Measurements from ENCODE around the gene DPY19L2.
"Not testable (repeated sequence)": the region's sequence is repeated elsewhere in the genome, so short reads cannot be mapped to it uniquely, and the experiment has no call there.

The DPY19L2 gene

DNA sequence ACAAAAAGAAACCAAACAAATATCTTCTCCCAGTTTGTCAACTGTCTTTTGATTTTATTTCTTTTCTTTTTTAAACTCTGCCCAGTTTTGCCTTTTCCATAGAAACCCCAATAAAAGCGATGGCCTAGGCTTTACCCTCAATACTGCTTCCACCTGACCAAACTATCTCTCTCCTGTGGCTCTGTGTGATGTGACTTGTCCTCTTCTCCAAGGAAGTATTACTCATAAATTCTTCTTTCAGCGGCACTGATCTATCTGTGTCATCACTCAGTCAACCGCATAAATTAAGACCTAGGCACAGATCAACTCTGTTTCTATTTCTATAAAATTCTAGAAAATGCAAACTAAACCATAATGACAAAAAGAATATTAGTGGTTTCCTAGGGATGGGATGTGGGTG is 9.8 kb downstream of the DPY19L2 start:
- not testable (repeated sequence) for DNase-seq

DNA sequence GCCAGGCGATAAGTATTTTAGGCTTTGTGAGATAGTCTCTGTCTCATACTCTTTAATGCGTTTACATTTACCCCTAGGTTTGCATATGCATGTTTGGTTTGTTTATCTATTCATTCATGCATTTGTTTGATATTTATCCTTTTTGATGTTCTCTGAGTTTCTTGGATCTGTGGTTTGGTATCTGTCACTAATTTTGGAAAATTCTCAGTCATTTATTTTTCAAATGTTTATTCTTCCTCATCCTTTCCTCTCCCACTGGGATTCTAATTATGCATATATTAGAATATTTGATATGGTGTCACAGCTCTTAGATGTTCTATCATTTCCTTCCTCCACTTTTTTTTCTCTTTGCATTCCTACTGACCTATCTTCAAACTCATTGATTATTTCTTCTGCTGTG is 11.9 kb downstream of the DPY19L2 start:
- not testable (repeated sequence) for DNase-seq

DNA sequence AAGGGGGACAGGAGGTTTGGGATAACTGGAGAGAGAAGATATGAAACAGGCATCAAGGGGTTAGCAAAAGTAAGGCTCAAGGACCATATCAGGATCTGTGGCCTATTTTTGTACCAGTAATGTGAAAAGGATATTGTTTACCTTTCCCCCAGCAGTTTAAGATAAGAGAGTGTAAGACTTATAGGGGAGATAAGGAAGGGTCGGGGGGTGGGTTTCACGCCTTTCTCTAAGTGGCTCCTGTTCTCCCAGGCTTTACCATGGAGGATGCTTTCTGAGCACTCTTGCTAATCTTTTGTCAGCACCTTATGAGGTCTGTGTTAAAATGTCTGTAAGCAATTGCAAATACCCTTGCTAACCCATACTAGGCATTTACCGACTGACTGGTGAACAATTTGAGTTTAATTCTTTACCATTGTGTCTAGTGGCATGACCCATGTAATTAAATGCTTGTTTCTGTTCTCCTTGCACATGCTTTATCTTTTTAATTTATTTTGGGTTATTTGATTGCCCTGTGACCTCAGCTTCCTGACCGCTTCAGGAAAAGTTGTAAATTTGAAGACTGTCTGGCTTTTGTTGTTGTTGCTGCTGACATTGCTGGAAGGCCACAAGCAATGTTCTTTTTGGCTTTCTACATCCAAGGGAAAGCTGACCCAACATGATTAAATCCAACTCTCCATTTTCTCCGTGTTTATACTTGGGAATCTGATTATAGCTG is 12.6 kb downstream of the DPY19L2 start:
- DNase-seq, result not testable (repeated sequence)

DNA sequence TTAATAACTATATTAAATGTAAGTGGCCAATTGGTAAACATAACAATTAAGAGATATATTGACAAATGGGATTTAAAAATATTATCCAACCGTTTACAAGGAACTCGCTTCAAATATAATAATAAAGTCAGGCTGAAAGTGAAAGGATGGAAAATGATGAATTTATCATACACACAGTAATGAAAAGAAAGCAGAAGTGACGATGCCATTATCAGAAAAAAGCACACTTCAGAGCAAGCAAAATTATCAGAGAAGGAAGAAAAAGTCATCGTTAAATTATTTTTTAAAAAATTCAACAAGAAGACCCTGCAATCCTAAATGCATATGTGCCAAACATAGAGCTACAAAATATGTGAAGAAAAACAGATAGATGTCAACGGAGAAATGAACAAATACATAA is 13.8 kb downstream of the DPY19L2 start:
- not testable (repeated sequence) for DNase-seq

DNA sequence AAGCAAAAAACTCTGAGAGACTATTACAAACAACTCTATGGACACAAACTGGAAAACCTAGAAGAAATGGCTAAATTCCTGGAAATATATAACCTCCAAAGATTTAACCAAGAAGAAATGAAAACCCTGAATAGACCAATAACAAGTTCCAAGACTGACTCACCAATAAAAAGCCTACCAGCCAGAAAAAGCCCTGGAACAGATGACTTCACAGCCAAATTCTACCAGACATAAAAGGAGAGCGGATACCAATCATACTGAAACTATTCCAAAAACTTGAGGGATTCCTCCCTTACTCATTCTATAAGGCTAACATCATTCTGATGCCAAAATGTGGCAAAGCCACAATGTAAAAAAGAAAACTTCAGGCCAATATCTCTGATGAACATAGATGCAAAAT is 18.8 kb downstream of the DPY19L2 start:
- not testable (repeated sequence) for DNase-seq

DNA sequence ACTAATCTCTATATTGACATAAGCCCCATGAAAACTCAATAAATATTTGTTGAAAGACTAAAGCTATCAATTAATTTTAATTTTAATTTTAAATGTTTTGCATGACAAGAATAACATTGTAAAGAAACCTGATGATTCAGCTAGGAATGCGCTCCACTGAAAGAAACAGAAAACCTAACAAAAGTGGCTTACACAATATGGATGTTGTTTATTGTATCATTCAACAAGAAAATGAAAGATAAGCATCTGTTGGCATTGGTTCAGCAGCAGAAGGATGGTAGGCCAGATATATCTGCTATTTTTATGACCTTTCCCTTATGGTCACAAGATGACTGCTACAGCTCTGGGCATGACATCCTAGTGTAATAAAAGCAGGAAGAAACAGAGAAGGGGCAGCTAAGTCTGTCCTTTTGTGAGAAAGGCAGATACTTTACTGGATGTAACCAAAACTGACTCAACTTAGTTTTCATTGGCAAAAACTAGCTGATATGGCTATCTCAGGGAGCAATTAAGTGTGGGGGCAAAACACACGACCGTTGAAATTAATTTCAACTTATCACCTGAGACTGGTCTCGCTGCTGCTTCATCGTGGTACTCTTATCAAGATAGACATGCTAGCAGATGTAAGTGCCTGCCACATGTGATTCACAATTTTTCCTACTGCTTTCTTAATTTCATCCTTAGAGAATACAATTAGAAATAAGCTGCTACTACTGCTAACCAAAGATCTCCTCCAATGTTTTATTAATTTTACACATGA is 24.7 kb downstream of the DPY19L2 start:
- DNase-seq, result not testable (repeated sequence)

DNA sequence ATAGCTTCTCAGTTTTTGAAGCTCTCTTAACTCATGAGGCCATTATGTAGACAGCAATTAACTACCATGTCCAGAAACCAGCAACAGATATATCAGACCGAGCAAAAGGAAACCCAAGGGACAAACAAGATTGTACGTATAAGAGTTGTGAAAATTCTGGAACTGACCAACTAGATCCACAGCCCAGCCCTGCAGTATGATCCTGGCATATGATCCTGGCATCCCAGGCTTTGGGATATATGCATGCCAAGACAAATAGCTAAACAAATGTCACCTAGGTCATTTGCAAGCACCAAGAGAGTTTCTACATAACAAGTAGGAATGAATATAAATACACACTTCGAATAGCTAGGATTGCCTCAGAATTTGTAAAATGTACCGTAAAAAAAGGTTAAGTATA is 44.0 kb downstream of the DPY19L2 start:
- not testable (repeated sequence) for DNase-seq

DNA sequence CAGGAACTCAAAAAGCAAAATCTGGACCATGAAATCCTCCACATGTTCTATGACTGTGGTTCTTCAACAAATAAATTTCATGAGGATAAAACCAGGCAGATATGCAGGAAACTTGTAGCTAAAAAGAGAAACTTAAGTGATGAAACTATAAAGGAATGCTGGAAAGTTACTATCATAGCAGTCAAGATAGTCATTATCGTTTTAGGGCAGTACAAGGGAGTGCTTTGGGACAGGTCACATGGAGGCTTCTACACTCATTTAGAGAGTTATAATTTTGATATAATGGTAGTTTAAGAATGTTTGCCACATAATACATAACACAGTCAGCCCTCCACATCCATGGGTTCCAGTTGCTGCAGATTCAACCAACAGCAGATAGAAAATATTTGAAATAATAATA is 52.7 kb downstream of the DPY19L2 start:
- DNase-seq, result not testable (repeated sequence)

DNA sequence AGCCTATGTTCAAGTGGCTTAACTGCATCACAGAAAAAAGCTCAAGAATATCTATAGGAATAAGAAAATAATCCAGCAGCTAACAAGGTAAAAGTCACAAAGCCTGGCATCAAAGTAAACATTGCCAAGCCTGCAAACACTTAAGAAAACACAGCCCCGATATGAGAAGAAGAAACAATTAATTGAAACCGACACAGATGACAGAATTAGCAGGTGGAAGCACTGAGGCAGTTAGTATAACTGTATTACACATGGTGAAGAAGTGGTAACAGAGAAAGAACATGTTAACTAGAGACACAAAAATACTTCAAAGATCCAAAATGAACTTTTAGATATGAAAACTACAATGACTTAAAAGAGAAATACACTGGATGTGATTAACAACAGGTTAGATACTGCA is 57.0 kb downstream of the DPY19L2 start:
- not testable (repeated sequence) for DNase-seq

DNA sequence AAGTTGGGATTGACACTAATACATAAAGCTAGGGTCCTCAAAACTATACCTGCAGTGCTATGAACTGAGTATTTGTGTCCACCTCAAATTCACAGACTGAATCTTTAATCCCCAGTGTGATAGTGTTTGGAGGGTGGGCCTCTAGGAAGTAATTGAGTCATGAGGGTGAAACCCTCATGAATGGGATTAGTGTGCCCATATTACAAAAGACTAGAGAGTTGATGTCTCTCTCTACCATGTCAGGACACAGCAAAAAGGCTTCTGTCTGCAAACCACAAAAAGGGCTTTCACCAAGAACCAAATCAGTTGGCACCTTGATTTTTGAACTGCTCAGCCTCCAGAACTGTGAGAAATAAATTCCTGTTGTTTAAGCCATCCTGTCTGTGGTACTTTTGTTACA is 59.0 kb downstream of the DPY19L2 start:
- DNase-seq, result not testable (repeated sequence)

DNA sequence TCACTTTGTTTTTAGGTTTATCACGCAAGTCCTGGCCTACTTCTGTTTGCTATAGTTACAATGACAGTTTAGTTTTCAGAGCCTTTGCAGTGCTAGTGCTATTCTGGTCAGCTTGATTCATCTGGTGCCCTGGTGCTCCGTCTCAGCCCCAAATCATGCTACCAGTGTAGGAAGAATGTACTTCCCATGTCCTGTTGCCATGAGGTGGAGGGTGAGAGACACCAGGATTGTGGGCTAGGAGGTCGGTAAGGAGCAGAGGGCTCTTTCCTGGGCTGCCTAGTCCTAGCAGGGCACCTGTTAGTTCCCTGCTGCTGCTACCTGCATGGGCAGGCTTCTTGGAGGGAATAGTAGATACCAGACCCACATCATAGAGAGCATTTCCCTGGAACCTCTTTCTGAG is 63.3 kb downstream of the DPY19L2 start:
- DNase-seq, result not testable (repeated sequence)

DNA sequence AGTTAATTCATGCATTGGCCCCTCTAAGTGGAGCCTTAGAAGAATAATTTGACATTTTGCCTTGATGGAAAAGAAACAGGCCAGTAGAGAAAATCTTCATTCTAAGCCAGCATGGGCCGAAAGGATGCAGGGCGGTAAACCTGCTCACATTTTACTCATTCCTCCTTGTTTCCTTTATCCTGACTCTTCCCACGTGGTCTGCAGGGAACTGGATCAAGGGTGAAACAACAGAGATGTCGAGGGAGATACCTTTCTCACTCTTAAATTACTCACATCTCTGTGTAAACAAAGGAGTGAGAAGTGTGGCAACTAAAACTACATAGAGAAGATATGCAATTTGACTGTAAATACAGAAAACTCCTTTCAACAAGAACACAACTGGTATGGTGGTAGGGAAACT is 73.5 kb downstream of the DPY19L2 start:
- not testable (repeated sequence) for DNase-seq

DNA sequence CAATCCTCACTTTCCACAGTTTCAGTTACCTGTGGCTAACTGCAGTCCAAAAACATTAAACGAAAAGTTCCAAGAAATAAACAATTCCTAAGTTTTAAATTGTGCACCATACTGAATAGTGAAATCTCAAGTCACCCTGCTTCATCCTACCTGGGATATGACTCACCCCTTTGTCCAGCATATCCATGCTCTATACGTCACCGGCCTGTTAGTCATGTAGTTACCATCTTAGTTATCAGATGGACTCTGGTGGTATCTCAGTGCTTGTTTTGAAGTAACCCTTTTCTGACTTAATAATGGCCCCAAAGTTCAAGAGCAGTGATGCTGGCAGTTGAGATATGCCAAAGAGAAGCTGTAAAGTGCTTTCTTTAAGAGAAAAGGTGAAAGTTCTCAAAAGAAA is 83.9 kb downstream of the DPY19L2 start:
- DNase-seq, result not testable (repeated sequence)

DNA sequence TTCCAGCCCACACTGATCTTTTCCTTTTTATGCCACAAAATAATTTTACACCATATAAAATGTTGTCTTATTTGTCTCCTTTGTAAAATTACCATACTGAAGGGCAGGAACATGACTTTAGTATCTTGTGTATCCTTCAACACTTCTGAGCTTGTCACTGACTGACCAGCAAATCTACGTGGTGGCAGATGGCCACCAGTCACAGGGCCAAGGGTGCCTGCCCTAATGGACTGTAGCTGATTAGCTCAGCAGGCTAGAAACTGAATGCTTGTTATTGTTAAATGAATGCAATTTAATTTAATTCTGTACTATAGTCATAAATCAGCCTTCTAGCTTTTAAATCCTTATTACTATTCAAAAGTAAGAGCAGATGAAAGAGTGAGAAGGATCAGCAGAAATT is 85.0 kb downstream of the DPY19L2 start:
- DNase-seq, result not testable (repeated sequence)

DNA sequence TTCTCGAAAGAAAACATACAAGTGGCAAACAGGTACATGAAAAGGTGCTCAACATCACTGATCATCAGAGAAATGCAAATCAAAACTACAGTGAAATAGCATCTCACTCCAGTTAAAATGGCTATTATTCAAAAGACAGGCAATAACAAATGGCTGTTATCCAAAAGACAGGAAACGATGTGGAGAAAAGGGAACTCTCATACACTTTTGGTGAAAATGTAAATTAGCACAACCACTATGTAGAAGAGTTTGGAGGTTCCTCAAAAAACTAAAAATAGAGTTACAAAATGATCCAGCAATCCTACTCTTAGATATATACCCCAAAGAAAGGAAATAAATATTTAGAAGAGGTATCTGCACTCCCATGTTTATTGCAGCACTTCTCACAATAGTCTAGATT is 90.7 kb downstream of the DPY19L2 start:
- not testable (repeated sequence) for DNase-seq

DNA sequence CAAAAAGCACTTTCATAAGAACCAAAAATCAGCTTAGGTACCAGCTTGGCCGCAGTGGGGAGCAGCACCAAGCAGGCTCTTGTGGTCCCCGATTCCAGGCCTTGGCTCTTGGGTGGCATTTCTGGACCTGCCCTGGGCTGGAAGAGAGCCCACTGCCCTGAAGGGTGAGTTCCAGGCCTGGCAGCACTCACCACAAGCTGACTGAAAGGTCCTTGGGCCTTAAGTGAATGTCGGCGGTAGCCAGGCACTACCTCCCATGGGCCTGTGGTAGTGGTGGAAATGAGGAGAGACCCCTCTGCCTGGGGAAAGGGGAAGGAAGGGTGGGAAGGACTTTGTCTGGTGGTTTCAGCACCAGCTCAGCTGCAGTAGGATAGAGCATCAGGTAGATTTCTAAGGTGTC is 96.3 kb downstream of the DPY19L2 start:
- DNase-seq, result not testable (repeated sequence)

DNA sequence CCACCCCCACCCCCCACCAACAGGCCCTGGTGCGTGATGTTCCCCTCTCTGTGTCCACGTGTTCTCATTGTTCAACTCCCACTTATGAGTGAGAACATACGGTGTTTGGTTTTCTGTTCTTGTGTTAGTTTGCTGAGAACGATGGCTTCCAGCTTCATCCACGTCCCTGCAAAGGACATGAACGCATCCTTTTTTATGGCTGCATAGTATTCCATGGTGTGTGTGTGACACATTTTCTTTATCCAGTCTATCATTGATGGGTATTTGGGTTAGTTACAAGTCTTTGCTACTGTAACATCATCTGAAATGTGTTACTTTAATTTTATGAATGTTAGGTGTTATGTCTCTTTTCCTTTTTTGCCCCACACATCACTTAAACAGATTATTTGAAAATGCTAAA is 109.8 kb downstream of the DPY19L2 start:
- not testable (repeated sequence) for DNase-seq

DNA sequence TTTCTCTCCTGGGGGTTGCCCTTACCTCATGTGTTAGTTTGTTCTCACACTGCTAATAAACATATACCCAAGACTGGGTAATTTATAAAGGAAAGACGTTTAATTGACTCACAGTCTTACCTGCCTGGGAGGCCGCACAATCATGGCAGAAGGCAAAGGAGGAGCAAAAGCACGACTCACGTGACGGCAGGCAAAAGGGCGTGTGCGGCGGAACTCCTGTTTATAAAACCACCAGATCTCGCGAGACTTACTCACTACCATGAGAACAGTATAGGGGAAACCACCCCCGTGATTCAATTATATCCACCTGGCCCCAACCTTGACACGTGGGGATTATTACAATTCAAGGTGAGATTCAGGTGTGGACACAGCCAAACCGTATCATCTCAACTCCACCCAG is 116.9 kb downstream of the DPY19L2 start:
- not testable (repeated sequence) for DNase-seq

DNA sequence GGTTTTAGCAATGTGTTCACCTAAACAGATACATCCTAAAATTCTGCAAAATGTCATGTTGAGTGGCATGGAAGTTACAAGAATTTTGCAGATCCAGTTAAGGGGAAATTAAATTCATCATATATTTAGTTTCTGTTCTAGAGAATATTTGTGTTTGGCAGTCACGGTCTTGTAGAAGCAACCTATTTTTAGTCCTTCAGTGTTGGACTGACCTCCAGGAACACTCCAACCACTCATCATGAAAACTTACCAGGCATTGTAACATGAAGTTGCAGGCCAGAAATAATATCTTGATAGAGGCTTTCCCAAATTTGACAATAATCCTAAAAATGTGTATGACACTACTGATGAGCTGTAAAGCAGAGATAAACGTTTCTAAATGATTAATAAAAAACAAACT is 119.3 kb downstream of the DPY19L2 start:
- not testable (repeated sequence) for DNase-seq

DNA sequence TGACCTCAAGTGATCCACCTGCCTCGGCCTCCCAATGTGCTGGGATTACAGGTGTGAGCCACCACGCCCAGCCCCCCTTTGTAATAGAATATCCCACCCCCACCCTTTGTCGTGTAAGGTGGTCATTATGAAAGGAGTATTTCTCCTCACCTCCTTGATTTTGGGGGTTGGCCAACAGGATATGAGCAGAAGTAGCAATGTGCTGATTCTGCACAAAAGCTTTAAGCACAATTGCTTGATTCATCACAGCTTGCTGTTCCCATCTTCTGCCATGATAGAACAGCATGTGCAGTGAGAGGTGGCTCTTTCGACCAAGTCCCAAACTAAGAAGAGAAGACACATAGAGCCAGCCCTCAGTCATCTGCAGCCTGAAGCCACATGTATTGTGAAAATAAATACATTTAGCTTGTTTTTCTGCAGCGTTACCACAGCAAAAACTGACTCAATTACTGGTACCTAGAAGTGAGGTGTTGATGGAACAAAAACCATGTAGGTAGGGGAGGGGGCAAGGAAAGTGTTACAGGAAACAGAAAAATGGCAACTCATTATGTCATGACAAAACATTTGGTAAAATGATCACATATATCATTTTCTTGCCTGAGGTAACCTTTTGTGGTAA is 122.9 kb downstream of the DPY19L2 start:
- not testable (repeated sequence) for DNase-seq

DNA sequence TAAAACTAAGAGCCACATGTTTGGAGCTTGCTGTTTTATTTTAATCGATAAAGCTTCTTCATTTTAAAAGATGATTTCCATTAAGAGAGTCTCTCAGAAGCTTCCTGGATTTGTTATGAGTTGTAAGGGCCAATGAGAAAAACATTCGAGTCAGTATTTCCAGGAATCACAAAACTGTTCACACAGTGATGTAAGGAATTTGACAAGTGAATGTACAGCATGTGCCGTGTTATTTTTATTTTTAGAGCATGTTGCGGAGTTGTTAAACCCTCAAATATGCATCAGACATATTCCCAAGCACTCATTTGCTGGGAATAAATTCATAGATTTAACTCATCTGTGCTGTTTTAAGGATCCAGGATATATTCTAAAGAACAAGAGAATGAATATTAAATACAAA is 129.6 kb downstream of the DPY19L2 start:
- DNase-seq, result not testable (repeated sequence)

DNA sequence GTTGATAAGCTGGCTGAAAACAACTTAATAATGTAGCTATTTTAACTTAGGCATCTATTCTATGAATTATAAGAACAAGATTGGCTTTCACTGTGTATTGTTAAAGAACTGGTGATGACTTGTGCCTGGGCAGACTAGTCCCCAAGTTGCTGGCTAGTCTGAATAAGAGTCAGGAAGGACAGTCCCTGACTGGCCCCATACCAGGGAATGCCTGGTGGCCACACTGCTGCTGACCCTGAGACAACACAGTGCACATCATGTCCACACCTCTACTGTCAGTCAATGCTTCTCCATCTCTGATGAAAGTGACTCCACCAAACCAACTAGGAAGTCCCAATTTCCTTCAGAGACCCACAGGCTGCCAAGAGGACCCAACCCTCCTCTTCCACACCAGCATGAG is 130.5 kb downstream of the DPY19L2 start:
- DNase-seq, result not testable (repeated sequence)

DNA sequence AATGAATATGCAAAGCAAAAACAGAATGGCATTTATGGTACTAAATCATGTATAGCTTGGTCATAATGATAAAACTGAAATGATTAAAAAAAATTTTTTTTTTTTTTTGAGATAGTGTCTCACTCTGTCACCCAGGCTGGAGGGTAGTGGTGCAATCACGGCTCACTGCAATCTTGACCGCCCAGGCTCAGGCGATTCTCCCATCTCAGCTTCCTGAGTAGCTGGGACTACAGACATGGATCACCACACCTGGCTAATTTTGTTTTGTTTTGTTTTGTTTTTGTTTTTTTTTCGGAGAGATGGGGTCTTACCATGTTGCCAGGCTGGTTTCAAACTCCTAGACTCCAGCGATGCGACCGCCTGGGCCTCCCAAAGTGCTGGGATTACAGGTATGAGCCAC is 138.7 kb downstream of the DPY19L2 start:
- not testable (repeated sequence) for DNase-seq

DNA sequence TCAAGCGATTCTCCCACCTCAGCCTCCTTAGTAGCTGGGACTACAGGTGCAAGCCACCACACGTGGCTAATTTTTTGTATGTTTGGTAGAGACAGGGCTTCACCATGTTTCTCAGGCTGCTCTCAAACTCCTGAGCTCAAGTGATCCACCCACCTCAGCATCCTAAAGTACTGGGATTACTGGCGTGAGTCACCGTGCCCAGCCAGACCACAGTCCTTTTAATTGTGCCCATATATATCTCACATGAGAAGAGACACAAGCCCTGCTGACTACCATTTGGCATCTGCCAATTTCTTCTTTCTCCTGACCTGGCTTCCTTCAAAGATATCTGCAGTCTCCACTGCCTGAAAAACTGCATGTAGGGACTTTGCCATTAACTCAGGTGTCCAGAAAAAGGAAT is 142.5 kb downstream of the DPY19L2 start:
- DNase-seq, result no peak

Measured in activated naive CD4-positive, alpha-beta T cell treated with anti-CD3 and anti-CD28 coated beads, Interleukin-2, amount 50 U/mL, for 16 hours (primary cell).